NB4 (cell line): ENCODE measurements around the gene SLC4A1.

ENCODE experiments used
- MYC ChIP-seq: IDR thresholded peaks from 2 replicates; pipeline ENCODE4 v1.6.1; 2011; ENCODE audit warnings: low read depth, low read length
- POLR2A ChIP-seq: IDR thresholded peaks from 2 replicates; pipeline ENCODE4 v1.6.1; 2011; ENCODE audit warnings: mild to moderate bottlenecking; ENCODE audit not compliant: insufficient read length; ENCODE audit errors: extremely low read depth
- TF ChIP-seq, protein P1 (sequence below): IDR thresholded peaks from one replicate; pipeline ENCODE4 v1.5.1; 2012; ENCODE audit warnings: low read depth, low read length
- TF ChIP-seq, protein P2 (sequence below): IDR thresholded peaks from 2 replicates; pipeline ENCODE4 v1.6.1; 2011; ENCODE audit warnings: low read depth, low read length

DNA sequence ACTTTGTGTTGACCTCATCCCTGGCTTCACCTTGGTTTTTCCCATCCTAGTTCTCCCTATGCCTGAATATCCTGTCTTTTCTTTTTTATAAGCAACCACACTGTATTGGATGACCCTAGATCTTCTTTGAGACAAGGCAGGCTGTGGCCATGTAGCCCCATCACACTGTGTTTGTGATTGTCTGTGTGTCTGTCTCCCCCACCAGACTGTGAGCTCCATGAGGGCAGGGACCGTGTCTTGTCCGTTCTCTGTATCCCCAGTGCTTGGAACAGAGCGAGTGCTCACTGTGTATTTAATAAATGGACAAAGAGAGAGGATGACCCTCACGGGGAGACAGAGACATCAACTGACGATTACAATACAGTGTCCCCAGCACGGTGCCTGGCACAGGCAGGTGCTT is 49.6 kb upstream of the SLC4A1 start:
- TF ChIP-seq, protein P1, sequence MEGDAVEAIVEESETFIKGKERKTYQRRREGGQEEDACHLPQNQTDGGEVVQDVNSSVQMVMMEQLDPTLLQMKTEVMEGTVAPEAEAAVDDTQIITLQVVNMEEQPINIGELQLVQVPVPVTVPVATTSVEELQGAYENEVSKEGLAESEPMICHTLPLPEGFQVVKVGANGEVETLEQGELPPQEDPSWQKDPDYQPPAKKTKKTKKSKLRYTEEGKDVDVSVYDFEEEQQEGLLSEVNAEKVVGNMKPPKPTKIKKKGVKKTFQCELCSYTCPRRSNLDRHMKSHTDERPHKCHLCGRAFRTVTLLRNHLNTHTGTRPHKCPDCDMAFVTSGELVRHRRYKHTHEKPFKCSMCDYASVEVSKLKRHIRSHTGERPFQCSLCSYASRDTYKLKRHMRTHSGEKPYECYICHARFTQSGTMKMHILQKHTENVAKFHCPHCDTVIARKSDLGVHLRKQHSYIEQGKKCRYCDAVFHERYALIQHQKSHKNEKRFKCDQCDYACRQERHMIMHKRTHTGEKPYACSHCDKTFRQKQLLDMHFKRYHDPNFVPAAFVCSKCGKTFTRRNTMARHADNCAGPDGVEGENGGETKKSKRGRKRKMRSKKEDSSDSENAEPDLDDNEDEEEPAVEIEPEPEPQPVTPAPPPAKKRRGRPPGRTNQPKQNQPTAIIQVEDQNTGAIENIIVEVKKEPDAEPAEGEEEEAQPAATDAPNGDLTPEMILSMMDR: no peak
- TF ChIP-seq POLR2A (no peak), MYC (no peak)
- TF ChIP-seq, protein P2, sequence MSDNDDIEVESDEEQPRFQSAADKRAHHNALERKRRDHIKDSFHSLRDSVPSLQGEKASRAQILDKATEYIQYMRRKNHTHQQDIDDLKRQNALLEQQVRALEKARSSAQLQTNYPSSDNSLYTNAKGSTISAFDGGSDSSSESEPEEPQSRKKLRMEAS: no peak
